Left lung (tissue), 10 donors: ENCODE measurements around the gene ARRDC5. TPM values are rescaled to one million over a fixed set of nuclear protein-coding genes. Genes with fewer than 3 reads are reported as not detected.

Experiments
- ATAC-seq: fragments of 200-7000 bp; cut with Tn5 transposase; one replicate; pipeline ENCODE4 v1.9.1; 2020; ENCODE audit warnings: moderate library complexity
- DNase-seq, 4 donors: peaks; one replicate each; pipeline ENCODE4 v3.0.0-alpha.2; 2013 to 2020
- H3K27ac ChIP-seq, 2 donors: fragments of 200-600 bp; sonication (generic) in 1 of 2; one replicate each; pipeline versions ENCODE4 v1.5.0 to v1.8.0; 2020 to 2021
- H3K27me3 ChIP-seq, 2 donors: fragments of 200-600 bp; sonication (generic) in 1 of 2; one replicate each; pipeline versions ENCODE4 v1.5.0 to v1.8.0; 2020 to 2021
- H3K36me3 ChIP-seq, 2 donors: fragments of 200-600 bp; sonication (generic) in 1 of 2; one replicate each; pipeline versions ENCODE4 v1.5.0 to v1.8.0; 2020 to 2021
- H3K4me1 ChIP-seq, 2 donors: fragments of 200-600 bp; one replicate each; pipeline ENCODE4 v1.8.0; 2021
- H3K4me3 ChIP-seq, 2 donors: fragments of 200-600 bp; sonication (generic) in 1 of 2; one replicate each; pipeline versions ENCODE4 v1.5.0 to v1.8.0; 2020 to 2021; ENCODE audit warnings: mild to moderate bottlenecking in 1 of 2
- H3K9me3 ChIP-seq, 2 donors: fragments of 200-600 bp; sonication (generic) in 1 of 2; one replicate each; pipeline versions ENCODE4 v1.5.0 to v1.8.0; 2020 to 2021
- intact Hi-C, 2 donors: fragments of 100-400 bp; cut with DNase I; formaldehyde crosslinking; loops; one replicate each; pipeline versions ENCODE4 v1.11.2 to v1.14.2; 2022
- polyA plus RNA-seq, 6 donors: library from polyadenylated mRNA; unstranded; fragments of 120-200 nt; gene quantifications; one replicate each; pipeline ENCODE4 v1.2.1, GENCODE V29; 2013; ENCODE audit not compliant: insufficient read length in 6 of 6
- total RNA-seq, 2 donors: library from RNA; stranded (reverse); fragmentation: NEBNext Ultra II Directional; extraction: Animal tissue kit (Norgen Biotek cat#: 25700); gene quantifications; one replicate each; pipeline ENCODE4 v1.2.1, GENCODE V29; 2021
- TF ChIP-seq, protein P1 (sequence below), 2 donors: fragments of 200-600 bp; sonication (generic) in 1 of 2; IDR thresholded peaks; one replicate each; pipeline versions ENCODE4 v1.5.0 to v1.8.0; 2021; ENCODE audit warnings: antibody characterized with exemption in 2 of 2
- donor health status: DM: no; HTN: yes; CAD: no.
- donor health status: DM: no; HTN: no; CAD: no.

The ARRDC5 gene
- total and polyA plus RNA-seq, 8 donors, result 0.08 to 0.81 (median 0.22) TPM; not detected in 4

DNA sequence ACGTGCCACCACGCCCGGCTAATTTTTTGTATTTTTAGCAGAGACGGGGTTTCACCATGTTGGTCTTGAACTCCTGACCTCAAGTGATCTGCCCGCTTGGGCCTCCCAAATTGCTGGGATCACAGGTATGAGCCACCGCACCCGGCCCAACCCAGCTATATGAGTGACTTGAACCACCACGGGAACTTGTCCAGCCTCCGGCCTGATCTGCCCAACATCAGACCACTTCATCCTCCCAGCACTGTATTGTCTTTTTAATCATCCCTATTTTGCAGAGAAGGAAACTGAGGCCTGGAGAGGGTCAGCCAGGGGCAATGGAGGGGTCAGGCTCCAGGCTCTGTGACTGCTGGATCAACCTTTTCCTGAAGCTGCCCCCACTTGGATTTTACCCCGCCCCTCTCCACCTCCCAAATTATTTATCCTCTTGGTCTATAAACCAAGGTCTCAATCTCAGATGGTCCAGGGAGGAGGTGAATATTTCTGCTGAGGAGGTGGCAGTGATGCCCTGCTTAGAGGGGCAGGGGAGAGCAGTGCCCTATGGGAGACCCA is 34.3 kb downstream of the ARRDC5 start:
- H3K9me3 ChIP-seq, result no peaks in the 10 kb centered on the region
- H3K4me3 ChIP-seq, result peak overlapping the region in 1 of 2 donors; percentile 85
- peak overlapping the region in 1 of 2 donors; percentile 93 for H3K27ac ChIP-seq
- DNase-seq, result no peak
- ATAC-seq, result no peak
- TF ChIP-seq, protein P1, sequence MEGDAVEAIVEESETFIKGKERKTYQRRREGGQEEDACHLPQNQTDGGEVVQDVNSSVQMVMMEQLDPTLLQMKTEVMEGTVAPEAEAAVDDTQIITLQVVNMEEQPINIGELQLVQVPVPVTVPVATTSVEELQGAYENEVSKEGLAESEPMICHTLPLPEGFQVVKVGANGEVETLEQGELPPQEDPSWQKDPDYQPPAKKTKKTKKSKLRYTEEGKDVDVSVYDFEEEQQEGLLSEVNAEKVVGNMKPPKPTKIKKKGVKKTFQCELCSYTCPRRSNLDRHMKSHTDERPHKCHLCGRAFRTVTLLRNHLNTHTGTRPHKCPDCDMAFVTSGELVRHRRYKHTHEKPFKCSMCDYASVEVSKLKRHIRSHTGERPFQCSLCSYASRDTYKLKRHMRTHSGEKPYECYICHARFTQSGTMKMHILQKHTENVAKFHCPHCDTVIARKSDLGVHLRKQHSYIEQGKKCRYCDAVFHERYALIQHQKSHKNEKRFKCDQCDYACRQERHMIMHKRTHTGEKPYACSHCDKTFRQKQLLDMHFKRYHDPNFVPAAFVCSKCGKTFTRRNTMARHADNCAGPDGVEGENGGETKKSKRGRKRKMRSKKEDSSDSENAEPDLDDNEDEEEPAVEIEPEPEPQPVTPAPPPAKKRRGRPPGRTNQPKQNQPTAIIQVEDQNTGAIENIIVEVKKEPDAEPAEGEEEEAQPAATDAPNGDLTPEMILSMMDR (IDR thresholded peaks at IDR 0.05), result no peak
- peaks cover 0 to 63% of the 10 kb centered on the region in 2 donors for H3K4me1 ChIP-seq
- intact Hi-C loops, result no loop called here
- H3K36me3 ChIP-seq, result peaks cover 0 to 5% of the 10 kb centered on the region in 2 donors
- H3K27me3 ChIP-seq, result no peaks in the 10 kb centered on the region

GRCh38 chr19:4867534-4868285 is 35.0 kb downstream of the ARRDC5 start, which contains the start of gene PLIN3:
Gene PLIN3, minus strand, starts transcription at chr19:4867667. Its CDS starts 6,273 bp downstream, at chr19:4861394.
- TF ChIP-seq, protein P1 (IDR thresholded peaks at IDR 0.05), result no peak
- ATAC-seq (peak; percentile 97), DNase-seq (peak; percentile 95 to 98 (median 97))
- Histone ChIP-seq H3K36me3 (peaks cover 0 to 5% of the 10 kb centered on the region in 2 donors), H3K27ac (peak within 1 kb of the TSS; percentile 69 to 93), H3K9me3 (no peaks in the 10 kb centered on the region), H3K4me3 (peak within 1 kb of the TSS; percentile 67 to 85), H3K27me3 (no peaks in the 10 kb centered on the region), H3K4me1 (peaks cover 0 to 62% of the 10 kb centered on the region in 2 donors)
- intact Hi-C loops, result no loop called here

GRCh38 chr19:4866595-4867424 is 35.9 kb downstream of the ARRDC5 start:
- peaks cover 0 to 11% of the 10 kb centered on the region in 2 donors for H3K36me3 ChIP-seq
- DNase-seq (peak; percentile 44 to 91 (median 74)), ATAC-seq (peak; percentile 52)
- peak overlapping the region; percentile 67 to 85 for H3K4me3 ChIP-seq
- H3K27me3 ChIP-seq, result no peaks in the 10 kb centered on the region
- no peaks in the 10 kb centered on the region for H3K9me3 ChIP-seq
- H3K4me1 ChIP-seq, result peaks cover 0 to 57% of the 10 kb centered on the region in 2 donors
- TF ChIP-seq, protein P1 (IDR thresholded peaks at IDR 0.05), result no peak
- intact Hi-C loops, result no loop called here
- H3K27ac ChIP-seq, result peak overlapping the region; percentile 69 to 93

DNA sequence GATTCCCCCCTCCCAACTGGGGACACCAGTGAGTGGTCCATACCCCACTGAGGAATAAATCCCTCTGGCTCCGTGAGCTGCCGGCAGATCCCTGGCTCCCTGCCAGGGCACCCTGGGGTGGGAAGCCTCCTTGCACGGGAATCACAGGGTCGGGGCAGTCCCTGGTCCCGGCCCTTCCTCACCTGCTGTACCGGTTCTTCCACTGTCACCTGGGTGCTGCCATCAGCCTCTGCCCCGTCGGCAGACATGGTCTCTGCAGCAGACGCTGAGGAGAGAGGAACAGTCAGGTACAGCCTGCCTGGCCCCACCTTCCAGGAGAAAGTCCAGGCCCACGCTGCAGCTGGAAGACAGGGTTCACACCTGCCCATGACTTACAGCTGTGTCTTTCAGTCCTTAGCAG is 41.5 kb downstream of the ARRDC5 start:
- DNase-seq (no peak), ATAC-seq (peak; percentile 25)
- Histone ChIP-seq H3K9me3 (no peaks in the 10 kb centered on the region), H3K36me3 (peaks cover 0 to 66% of the 10 kb centered on the region in 2 donors), H3K27me3 (no peaks in the 10 kb centered on the region), H3K4me1 (peaks cover 0 to 18% of the 10 kb centered on the region in 2 donors), H3K4me3 (no peak overlapping the region), H3K27ac (no peak overlapping the region)
- intact Hi-C loops, result no loop called here
- TF ChIP-seq, protein P1 (IDR thresholded peaks at IDR 0.05), result no peak
